ENCODE results near the gene SIGLECL1.
"Not testable (repeated sequence)": the region's sequence is repeated elsewhere in the genome, so short reads cannot be mapped to it uniquely, and the experiment has no call there.

The SIGLECL1 gene

GRCh38 chr19:51250786-51251467 lies at the start of gene SIGLECL1:
Gene SIGLECL1 (plus strand): TSS chr19:51251080. CDS start chr19:51264073, 12,993 bp downstream.
- no peak for DNase-seq (ENCODE audit: low read depth)
- TF ChIP-seq CTCF (IDR thresholded peaks at IDR 0.05; ENCODE audit: control insufficient read depth, insufficient read depth, low read depth, low read length, missing control alignments) = no peak
- no peak within 1 kb of the TSS for H3K4me3 ChIP-seq (ENCODE audit: control insufficient read depth, low read depth, low read length)

- no peak overlapping the region for H3K4me3 ChIP-seq (ENCODE audit: control insufficient read depth, low read depth, low read length)
- no peak for DNase-seq (ENCODE audit: low read depth)
- no peak for TF ChIP-seq CTCF (IDR thresholded peaks at IDR 0.05; ENCODE audit: control insufficient read depth, insufficient read depth, low read depth, low read length, missing control alignments)
Observed at GRCh38 chr19:51201712-51202111, 49.2 kb upstream of the SIGLECL1 start.

GRCh38 chr19:51203916-51204315 lies 47.0 kb upstream of the SIGLECL1 start:
- no peak overlapping the region for H3K4me3 ChIP-seq (ENCODE audit: control insufficient read depth, low read depth, low read length)
- DNase-seq (ENCODE audit: low read depth) = no peak
- TF ChIP-seq CTCF (IDR thresholded peaks at IDR 0.05; ENCODE audit: control insufficient read depth, insufficient read depth, low read depth, low read length, missing control alignments) = no peak

GRCh38 chr19:51204321-51204720 lies 46.6 kb upstream of the SIGLECL1 start:
- no peak for TF ChIP-seq CTCF (IDR thresholded peaks at IDR 0.05; ENCODE audit: control insufficient read depth, insufficient read depth, low read depth, low read length, missing control alignments)
- no peak for DNase-seq (ENCODE audit: low read depth)
- no peak overlapping the region for H3K4me3 ChIP-seq (ENCODE audit: control insufficient read depth, low read depth, low read length)

- TF ChIP-seq CTCF (IDR thresholded peaks at IDR 0.05; ENCODE audit: control insufficient read depth, insufficient read depth, low read depth, low read length, missing control alignments) = no peak
- no peak overlapping the region for H3K4me3 ChIP-seq (ENCODE audit: control insufficient read depth, low read depth, low read length)
- DNase-seq (ENCODE audit: low read depth) = no peak
Observed at GRCh38 chr19:51207747-51208146, 43.1 kb upstream of the SIGLECL1 start.

GRCh38 chr19:51210191-51210784 lies 40.6 kb upstream of the SIGLECL1 start:
- DNase-seq (ENCODE audit: low read depth) = no peak
- TF ChIP-seq CTCF (IDR thresholded peaks at IDR 0.05; ENCODE audit: control insufficient read depth, insufficient read depth, low read depth, low read length, missing control alignments) = no peak
- H3K4me3 ChIP-seq (ENCODE audit: control insufficient read depth, low read depth, low read length) = no peak overlapping the region

- H3K4me3 ChIP-seq (ENCODE audit: control insufficient read depth, low read depth, low read length); DNase-seq (ENCODE audit: low read depth): not testable (repeated sequence)
Observed at GRCh38 chr19:51210874-51211361, 40.0 kb upstream of the SIGLECL1 start.
